Trophoblast cell (in vitro differentiated cells and primary cell): ENCODE data around the gene AR.

Experiments
- DNase-seq, 2 donors: peaks; one replicate each; pipeline ENCODE4 v3.0.0-alpha.2; 2016
- H2AFZ ChIP-seq: 2 replicates; pipeline ENCODE4 v1.6.1; 2013; ENCODE audit warnings: low read length, moderate library complexity, mild to moderate bottlenecking; ENCODE audit not compliant: insufficient read depth, poor library complexity
- H2AK5ac ChIP-seq: 2 replicates; pipeline ENCODE4 v1.6.1; 2013; ENCODE audit warnings: mild to moderate bottlenecking, low read length
- H2BK120ac ChIP-seq: 2 replicates; pipeline ENCODE4 v1.6.1; 2013; ENCODE audit warnings: low read length, mild to moderate bottlenecking, moderate library complexity; ENCODE audit not compliant: insufficient read depth, poor library complexity
- H2BK12ac ChIP-seq: 2 replicates; pipeline ENCODE4 v1.6.1; 2013; ENCODE audit warnings: mild to moderate bottlenecking, low read length, moderate library complexity
- H2BK5ac ChIP-seq: 2 replicates; pipeline ENCODE4 v1.6.1; 2013; ENCODE audit warnings: low read length, low read depth, moderate library complexity, mild to moderate bottlenecking; ENCODE audit not compliant: poor library complexity
- H3K14ac ChIP-seq: 2 replicates; pipeline ENCODE4 v1.6.1; 2013; ENCODE audit warnings: mild to moderate bottlenecking, low read length
- H3K18ac ChIP-seq: 2 replicates; pipeline ENCODE4 v1.6.1; 2013; ENCODE audit warnings: mild to moderate bottlenecking, low read length
- H3K23ac ChIP-seq: 2 replicates; pipeline ENCODE4 v1.6.1; 2013; ENCODE audit warnings: low read length
- H3K27ac ChIP-seq: 2 replicates; pipeline ENCODE4 v1.5.1; 2013; ENCODE audit warnings: low read depth, mild to moderate bottlenecking, inconsistent platforms, low read length, moderate library complexity
- H3K27me3 ChIP-seq: 2 replicates; pipeline ENCODE4 v1.6.1; 2013; ENCODE audit warnings: inconsistent platforms, mild to moderate bottlenecking, low read length, moderate library complexity; ENCODE audit not compliant: insufficient read depth
- H3K36me3 ChIP-seq, 2 experiments: 1 replicate in 1 of 2; 2 replicates in 1 of 2; pipeline ENCODE4 v1.6.1; 2013; ENCODE audit warnings: low read length in 2 of 2, mild to moderate bottlenecking in 2 of 2, moderate library complexity in 1 of 2; ENCODE audit not compliant: insufficient read depth in 2 of 2, control insufficient read depth in 1 of 2
- H3K4ac ChIP-seq: 2 replicates; pipeline ENCODE4 v1.6.1; 2013; ENCODE audit warnings: low read depth, mild to moderate bottlenecking, low read length, moderate library complexity
- H3K4me1 ChIP-seq, 2 experiments: 1 replicate in 1 of 2; 2 replicates in 1 of 2; pipeline ENCODE4 v1.6.1; 2013; ENCODE audit warnings: low read length in 2 of 2, mild to moderate bottlenecking in 2 of 2, moderate library complexity in 1 of 2; ENCODE audit not compliant: insufficient read depth in 2 of 2, control insufficient read depth in 1 of 2
- H3K4me2 ChIP-seq: 2 replicates; pipeline ENCODE4 v1.6.1; 2013; ENCODE audit warnings: inconsistent platforms, mild to moderate bottlenecking, low read length, moderate library complexity
- H3K4me3 ChIP-seq: 2 replicates; pipeline ENCODE4 v1.5.1; 2013; ENCODE audit warnings: mild to moderate bottlenecking, low read depth, low read length, inconsistent platforms
- H3K79me1 ChIP-seq: one replicate; pipeline ENCODE4 v1.6.1; 2013; ENCODE audit warnings: low read length
- H3K79me2 ChIP-seq: 2 replicates; pipeline ENCODE4 v1.6.1; 2013; ENCODE audit warnings: low read length, mild to moderate bottlenecking; ENCODE audit not compliant: control insufficient read depth, insufficient read depth, poor library complexity
- H3K9ac ChIP-seq: 2 replicates; pipeline ENCODE4 v1.6.1; 2013; ENCODE audit warnings: mild to moderate bottlenecking, low read length
- H3K9me3 ChIP-seq: 2 replicates; pipeline ENCODE4 v1.6.1; 2013; ENCODE audit warnings: low read depth, mild to moderate bottlenecking, control low read depth, inconsistent platforms, low read length; ENCODE audit not compliant: insufficient read depth
- H4K12ac ChIP-seq: 2 replicates; pipeline ENCODE4 v1.6.1; 2013; ENCODE audit warnings: low read depth, mild to moderate bottlenecking, low read length, moderate library complexity
- H4K8ac ChIP-seq: 2 replicates; pipeline ENCODE4 v1.6.1; 2013; ENCODE audit warnings: low read depth, mild to moderate bottlenecking, low read length, moderate library complexity
- H4K91ac ChIP-seq: one replicate; pipeline ENCODE4 v1.6.1; 2013; ENCODE audit warnings: low read depth, mild to moderate bottlenecking, low read length, moderate library complexity
- WGBS: extraction: QIAGEN DNeasy Blood & Tissue Kit; methylation state at CpG from one replicate; pipeline ENCODE4 v1.1.7; 2013; ENCODE audit warnings: missing lambda C conversion rate; ENCODE audit not compliant: insufficient read length, insufficient coverage; ENCODE audit errors: extremely low coverage; 5-methylcytosine and 5-hydroxymethylcytosine counted together

AR gene

DNA sequence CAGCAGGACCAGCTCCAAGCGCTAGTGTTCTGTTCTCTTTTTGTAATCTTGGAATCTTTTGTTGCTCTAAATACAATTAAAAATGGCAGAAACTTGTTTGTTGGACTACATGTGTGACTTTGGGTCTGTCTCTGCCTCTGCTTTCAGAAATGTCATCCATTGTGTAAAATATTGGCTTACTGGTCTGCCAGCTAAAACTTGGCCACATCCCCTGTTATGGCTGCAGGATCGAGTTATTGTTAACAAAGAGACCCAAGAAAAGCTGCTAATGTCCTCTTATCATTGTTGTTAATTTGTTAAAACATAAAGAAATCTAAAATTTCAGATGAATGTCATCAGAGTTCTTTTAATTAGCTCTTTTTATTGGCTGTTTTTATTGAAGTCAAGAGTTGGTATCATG lies 186.5 kb downstream of the AR start:
- H4K12ac ChIP-seq, result no peak overlapping the region
- H3K18ac ChIP-seq, result no peak overlapping the region
- no peak overlapping the region for H2BK12ac ChIP-seq
- WGBS, result no CpG with 5 or more reads among the region's 2 CpGs
- no peak for DNase-seq
- no peak overlapping the region for H2BK120ac ChIP-seq
- H3K79me2 ChIP-seq, result no peaks in the 10 kb centered on the region
- no peaks in the 10 kb centered on the region for H3K79me1 ChIP-seq
- H3K27me3 ChIP-seq, result no peaks in the 10 kb centered on the region
- H3K4me2 ChIP-seq, result no peak overlapping the region
- no peak overlapping the region for H2BK5ac ChIP-seq
- H3K36me3 ChIP-seq, result no peaks in the 10 kb centered on the region
- H4K8ac ChIP-seq, result no peak overlapping the region
- no peak overlapping the region for H3K4me3 ChIP-seq
- no peak overlapping the region for H3K9ac ChIP-seq
- no peak overlapping the region for H2AK5ac ChIP-seq
- H3K14ac ChIP-seq, result no peak overlapping the region
- H2AFZ ChIP-seq, result no peak overlapping the region
- H3K27ac ChIP-seq, result no peak overlapping the region
- H3K9me3 ChIP-seq, result no peaks in the 10 kb centered on the region
- no peak overlapping the region for H3K4ac ChIP-seq
- H3K23ac ChIP-seq, result no peak overlapping the region
- H4K91ac ChIP-seq, result no peak overlapping the region
- H3K4me1 ChIP-seq, result no peaks in the 10 kb centered on the region

DNA sequence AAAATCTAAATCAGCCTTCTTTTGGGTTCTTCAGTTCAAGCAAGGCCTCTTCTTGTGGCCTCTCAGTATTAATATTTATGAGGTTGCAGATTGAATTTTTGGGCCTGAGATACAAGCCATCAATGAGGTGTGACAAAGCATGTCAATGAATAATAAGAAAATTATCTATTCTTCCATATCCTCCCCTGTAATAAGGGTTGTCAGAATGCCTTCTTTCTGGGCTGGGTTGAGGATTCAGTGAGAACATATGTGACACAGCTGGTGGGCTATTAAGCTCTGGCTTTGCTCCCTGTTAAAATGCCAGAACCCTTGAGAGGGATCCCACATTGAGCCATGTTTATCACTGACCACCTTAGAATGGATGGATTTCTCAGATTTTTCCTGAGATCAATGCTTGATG lies 187.2 kb downstream of the AR start:
- Histone ChIP-seq H3K4me1 (no peaks in the 10 kb centered on the region), H3K79me1 (no peaks in the 10 kb centered on the region), H3K4me2 (no peak overlapping the region), H4K8ac (no peak overlapping the region), H3K23ac (no peak overlapping the region), H2BK12ac (no peak overlapping the region), H2AK5ac (no peak overlapping the region), H3K9ac (no peak overlapping the region), H4K91ac (no peak overlapping the region), H4K12ac (no peak overlapping the region), H3K4me3 (no peak overlapping the region), H3K4ac (no peak overlapping the region), H3K27me3 (no peaks in the 10 kb centered on the region), H3K79me2 (no peaks in the 10 kb centered on the region), H2AFZ (no peak overlapping the region), H3K9me3 (no peaks in the 10 kb centered on the region), H2BK120ac (no peak overlapping the region), H3K27ac (no peak overlapping the region), H3K18ac (no peak overlapping the region), H3K14ac (no peak overlapping the region), H3K36me3 (no peaks in the 10 kb centered on the region), H2BK5ac (no peak overlapping the region)
- no peak for DNase-seq

DNA sequence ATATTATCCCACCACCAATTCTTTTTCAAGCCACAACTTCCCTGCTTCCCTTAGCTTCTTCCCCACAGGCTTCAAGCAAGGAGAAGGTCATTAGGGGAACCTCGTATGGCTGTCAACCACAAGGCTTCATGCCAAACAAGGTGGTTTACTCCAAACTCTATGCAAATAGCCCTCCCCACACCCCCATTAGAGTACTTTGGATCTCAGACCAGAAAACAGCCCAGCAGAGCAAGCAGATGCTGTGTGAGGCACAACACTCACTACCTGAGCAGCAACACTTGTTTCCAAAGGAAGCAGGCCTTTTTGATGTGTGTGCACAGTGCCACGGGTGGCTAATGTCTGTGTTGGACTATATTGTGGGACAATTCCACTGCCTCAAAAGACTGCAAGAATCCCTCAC lies 189.0 kb downstream of the AR start:
- no peak for DNase-seq

DNA sequence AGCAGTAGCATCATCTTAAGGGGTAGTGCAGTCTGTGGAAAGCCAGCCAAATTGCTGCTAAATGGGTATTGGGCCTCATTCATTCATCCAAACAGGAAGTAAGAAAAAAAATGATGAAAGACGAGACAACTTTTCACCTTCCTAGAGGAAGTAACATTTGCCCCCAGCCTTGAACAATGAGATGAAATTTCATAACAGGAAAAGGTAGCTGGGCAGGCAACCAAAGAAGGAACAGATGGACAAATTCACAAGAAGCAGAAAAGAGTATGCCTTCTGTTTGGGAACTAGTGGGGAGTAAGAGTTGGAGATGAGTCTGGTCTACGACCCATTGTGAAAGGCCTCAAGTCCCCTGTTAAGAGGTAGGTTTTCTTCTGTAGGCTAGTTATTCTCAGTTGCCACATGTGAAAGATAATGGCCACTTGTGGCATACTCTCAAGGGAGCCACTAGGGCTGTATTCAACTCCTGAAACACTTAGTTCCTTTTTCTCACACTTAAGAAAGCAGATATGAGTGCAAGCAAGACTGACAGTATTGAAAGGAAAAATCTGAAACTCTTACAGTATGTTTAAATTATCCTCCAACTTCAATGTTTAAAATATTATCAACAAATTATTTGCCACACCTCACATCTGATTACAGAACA lies 190.4 kb downstream of the AR start:
- Histone ChIP-seq H3K27ac (no peak overlapping the region), H3K27me3 (no peaks in the 10 kb centered on the region)
- no CpG with 5 or more reads among the region's 2 CpGs for WGBS

More for the DNA sequence above, 189.0 kb downstream of the AR start:
- Histone ChIP-seq H3K4me2 (no peak overlapping the region), H3K4me3 (no peak overlapping the region), H3K79me2 (no peaks in the 10 kb centered on the region), H3K79me1 (no peaks in the 10 kb centered on the region), H3K18ac (no peak overlapping the region), H3K36me3 (no peaks in the 10 kb centered on the region), H2AFZ (no peak overlapping the region), H2BK12ac (no peak overlapping the region), H3K9me3 (no peaks in the 10 kb centered on the region), H3K9ac (no peak overlapping the region), H4K91ac (no peak overlapping the region), H2BK5ac (no peak overlapping the region), H3K27ac (no peak overlapping the region), H3K4ac (no peak overlapping the region), H3K4me1 (no peaks in the 10 kb centered on the region), H2BK120ac (no peak overlapping the region), H3K14ac (no peak overlapping the region), H3K23ac (no peak overlapping the region), H4K8ac (no peak overlapping the region), H2AK5ac (no peak overlapping the region), H4K12ac (no peak overlapping the region), H3K27me3 (no peaks in the 10 kb centered on the region)
- no CpG with 5 or more reads among the region's 2 CpGs for WGBS

More for the DNA sequence above, 190.4 kb downstream of the AR start:
- Histone ChIP-seq H3K4me2 (no peak overlapping the region), H2AK5ac (no peak overlapping the region), H3K36me3 (no peaks in the 10 kb centered on the region), H3K79me1 (no peaks in the 10 kb centered on the region), H3K9ac (no peak overlapping the region), H4K8ac (no peak overlapping the region), H3K18ac (no peak overlapping the region), H3K79me2 (no peaks in the 10 kb centered on the region), H3K23ac (no peak overlapping the region), H4K12ac (no peak overlapping the region), H3K4ac (no peak overlapping the region), H3K9me3 (no peaks in the 10 kb centered on the region), H2BK12ac (no peak overlapping the region), H4K91ac (no peak overlapping the region), H3K4me3 (no peak overlapping the region), H2AFZ (no peak overlapping the region), H3K14ac (no peak overlapping the region), H3K4me1 (no peaks in the 10 kb centered on the region), H2BK120ac (no peak overlapping the region), H2BK5ac (no peak overlapping the region)
- no peak for DNase-seq
